ENCODE results near the gene NACC2. TPM values are rescaled to one million over a fixed set of nuclear protein-coding genes. Genes with fewer than 3 reads are reported as not detected.

NACC2 gene
- total RNA-seq, 1 donor from 2014 or later = 5.4 TPM

DNA sequence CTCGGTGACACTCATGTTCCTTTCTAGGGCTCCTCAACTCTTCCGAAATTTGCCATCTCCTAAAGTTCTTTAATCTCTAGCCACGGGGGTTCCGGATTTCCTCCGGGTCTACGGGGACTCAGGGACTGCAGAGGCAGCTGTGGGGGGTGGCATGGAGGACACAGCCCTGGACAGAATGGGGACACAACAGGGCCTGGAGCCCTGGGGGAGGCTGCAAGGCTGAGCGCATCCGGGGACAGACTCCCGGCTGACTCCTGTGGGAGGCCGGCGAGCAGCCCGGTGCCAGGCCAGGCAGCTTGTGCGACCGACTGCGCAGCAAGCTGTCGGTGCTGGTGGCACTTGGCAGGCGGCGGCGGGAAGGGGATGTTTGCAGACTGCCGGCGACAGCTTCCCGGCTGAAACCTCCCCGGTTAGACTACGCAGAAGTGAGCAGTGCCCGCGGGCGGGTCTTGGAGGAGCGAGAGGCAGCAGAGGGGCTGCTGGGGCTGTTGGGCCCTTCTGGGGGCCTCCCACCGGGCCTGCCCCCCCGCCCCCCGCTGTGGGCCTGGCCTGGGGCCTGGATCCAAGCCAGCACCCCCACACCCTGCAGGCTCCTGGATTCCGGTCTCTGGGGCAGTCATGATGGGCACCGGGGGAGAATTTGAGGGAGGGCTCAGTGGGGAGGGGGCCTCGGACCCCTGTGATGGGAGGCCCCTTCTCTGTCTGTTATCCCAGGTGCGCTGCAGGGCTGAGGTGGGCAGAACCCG is 105.2 kb downstream of the NACC2 start:
- intact Hi-C loops (cut with micrococcal nuclease) = no loop called here
- H3K27ac Mint-ChIP-seq = no peak overlapping the region
- H3K4me3 Mint-ChIP-seq (ENCODE audit: low read depth) = no peak overlapping the region
- H3K36me3 Mint-ChIP-seq (ENCODE audit: low read depth) = no peaks in the 10 kb centered on the region
- DNase-seq (ENCODE audit: low spot score) = no peak
- H3K9me3 Mint-ChIP-seq = no peaks in the 10 kb centered on the region
- H3K27me3 Mint-ChIP-seq (ENCODE audit: low read depth) = no peaks in the 10 kb centered on the region
- peaks cover 2% of the 10 kb centered on the region for H3K4me1 Mint-ChIP-seq (ENCODE audit: low read depth)

DNA sequence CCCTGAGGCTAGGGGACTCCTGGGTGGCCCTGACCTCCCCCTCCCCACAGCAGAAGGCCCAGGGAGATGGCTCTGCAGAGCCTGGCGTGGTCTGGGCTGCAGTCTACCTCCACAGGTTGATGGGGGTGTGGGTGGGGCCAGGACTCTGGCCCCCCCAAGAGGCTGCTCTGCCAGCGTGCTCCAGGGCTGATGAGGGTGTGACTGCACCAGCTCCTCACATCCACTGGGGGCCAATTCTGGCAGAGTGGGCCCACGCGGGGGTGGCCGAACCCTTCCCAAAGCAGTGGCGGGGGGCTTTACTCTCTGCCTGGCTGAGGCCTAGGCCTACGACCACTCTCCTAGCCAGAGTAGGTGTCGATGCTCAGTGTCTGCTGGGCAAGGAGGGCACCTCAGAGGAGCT is 105.9 kb downstream of the NACC2 start:
- Mint-ChIP-seq H3K36me3 (ENCODE audit: low read depth) (no peaks in the 10 kb centered on the region), H3K4me1 (ENCODE audit: low read depth) (no peaks in the 10 kb centered on the region), H3K27ac (no peak overlapping the region), H3K27me3 (ENCODE audit: low read depth) (no peaks in the 10 kb centered on the region), H3K9me3 (no peaks in the 10 kb centered on the region), H3K4me3 (ENCODE audit: low read depth) (no peak overlapping the region)
- no peak for DNase-seq (ENCODE audit: low spot score)
- intact Hi-C loops (cut with micrococcal nuclease) = no loop called here

DNA sequence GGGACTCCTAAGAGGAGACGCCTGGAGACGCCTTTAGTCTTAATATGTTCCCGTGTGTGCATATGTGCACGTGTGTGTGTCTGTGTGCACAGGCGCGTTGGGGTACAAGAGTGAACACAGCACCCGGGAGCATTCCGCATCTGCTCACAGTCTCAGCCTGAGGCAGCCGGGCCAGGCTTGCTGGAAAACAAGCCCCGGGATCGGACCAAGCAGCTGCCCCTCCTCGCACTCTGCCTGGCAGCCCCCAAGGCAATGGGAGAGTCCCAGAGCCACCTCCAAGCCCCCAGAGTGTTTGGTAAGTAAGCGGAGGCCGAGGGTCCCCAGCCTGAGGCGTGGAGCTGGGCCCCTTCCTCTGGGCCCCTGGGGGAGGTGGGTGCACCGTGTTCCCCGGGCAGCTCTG is 106.6 kb downstream of the NACC2 start:
- Mint-ChIP-seq H3K36me3 (ENCODE audit: low read depth) (no peaks in the 10 kb centered on the region), H3K9me3 (no peaks in the 10 kb centered on the region), H3K27ac (no peak overlapping the region), H3K4me1 (ENCODE audit: low read depth) (no peaks in the 10 kb centered on the region), H3K4me3 (ENCODE audit: low read depth) (no peak overlapping the region), H3K27me3 (ENCODE audit: low read depth) (no peaks in the 10 kb centered on the region)
- intact Hi-C loops (cut with micrococcal nuclease) = no loop called here
- no peak for DNase-seq (ENCODE audit: low spot score)

GRCh38 chr9:135987838-135988404 is 107.2 kb downstream of the NACC2 start:
- Mint-ChIP-seq H3K27ac (no peak overlapping the region), H3K9me3 (no peaks in the 10 kb centered on the region), H3K27me3 (ENCODE audit: low read depth) (no peaks in the 10 kb centered on the region), H3K4me1 (ENCODE audit: low read depth) (no peaks in the 10 kb centered on the region), H3K36me3 (ENCODE audit: low read depth) (no peaks in the 10 kb centered on the region), H3K4me3 (ENCODE audit: low read depth) (no peak overlapping the region)
- DNase-seq (ENCODE audit: low spot score) = no peak
- intact Hi-C loops (cut with micrococcal nuclease) = no loop called here

- no peaks in the 10 kb centered on the region for H3K9me3 Mint-ChIP-seq
- H3K27ac Mint-ChIP-seq = no peak overlapping the region
- no peaks in the 10 kb centered on the region for H3K36me3 Mint-ChIP-seq (ENCODE audit: low read depth)
- H3K27me3 Mint-ChIP-seq (ENCODE audit: low read depth) = no peaks in the 10 kb centered on the region
- no peaks in the 10 kb centered on the region for H3K4me1 Mint-ChIP-seq (ENCODE audit: low read depth)
- DNase-seq (ENCODE audit: low spot score) = no peak
- no peak overlapping the region for H3K4me3 Mint-ChIP-seq (ENCODE audit: low read depth)
- intact Hi-C loops (cut with micrococcal nuclease) = no loop called here
Observed at GRCh38 chr9:135986605-135987004, 108.5 kb downstream of the NACC2 start.

- Mint-ChIP-seq H3K9me3 (no peaks in the 10 kb centered on the region), H3K27ac (no peak overlapping the region), H3K36me3 (ENCODE audit: low read depth) (no peaks in the 10 kb centered on the region), H3K4me1 (ENCODE audit: low read depth) (no peaks in the 10 kb centered on the region), H3K27me3 (ENCODE audit: low read depth) (no peaks in the 10 kb centered on the region), H3K4me3 (ENCODE audit: low read depth) (no peak overlapping the region)
- intact Hi-C loops (cut with micrococcal nuclease) = no loop called here
- no peak for DNase-seq (ENCODE audit: low spot score)
Observed at GRCh38 chr9:135985889-135986288, 109.2 kb downstream of the NACC2 start.

GRCh38 chr9:135985459-135985774 is 109.7 kb downstream of the NACC2 start:
- DNase-seq (ENCODE audit: low spot score) = no peak
- intact Hi-C loops (cut with micrococcal nuclease) = no loop called here
- H3K27ac Mint-ChIP-seq = no peak overlapping the region

DNA sequence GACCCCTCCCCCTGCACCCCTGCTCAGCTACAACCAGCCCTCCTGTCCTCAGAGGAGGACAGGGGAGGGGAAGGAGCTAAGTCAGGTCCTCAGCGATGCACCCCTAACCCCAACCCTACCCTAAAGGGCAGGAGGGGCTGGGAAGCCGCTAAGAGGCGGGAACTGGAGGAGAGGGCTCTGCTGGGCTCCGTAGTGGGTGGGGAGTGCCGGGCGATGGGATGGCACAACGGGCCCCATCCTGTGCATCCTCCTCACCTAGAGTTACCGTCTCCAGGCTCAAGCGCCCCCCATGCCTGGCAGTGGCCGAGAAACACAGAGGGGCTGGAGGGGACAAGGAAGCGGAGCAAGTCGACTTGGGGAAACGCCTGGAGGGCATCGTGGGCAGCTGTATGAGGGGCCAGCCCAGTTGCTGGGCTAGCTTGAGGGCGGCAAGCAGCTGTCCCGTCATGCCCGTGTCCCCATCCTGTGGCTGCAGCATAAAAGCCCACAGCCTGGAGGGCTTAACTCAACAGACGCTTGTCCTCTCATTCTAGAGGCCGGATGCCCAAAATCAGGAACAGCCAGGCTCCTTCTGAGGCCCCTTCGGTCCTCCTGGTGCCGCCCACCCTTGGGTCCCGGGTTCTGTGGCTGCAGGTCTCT is 110.9 kb downstream of the NACC2 start:
- Mint-ChIP-seq H3K36me3 (ENCODE audit: low read depth) (no peaks in the 10 kb centered on the region), H3K9me3 (no peaks in the 10 kb centered on the region), H3K4me3 (ENCODE audit: low read depth) (no peak overlapping the region), H3K4me1 (ENCODE audit: low read depth) (no peaks in the 10 kb centered on the region), H3K27me3 (ENCODE audit: low read depth) (no peaks in the 10 kb centered on the region), H3K27ac (no peak overlapping the region)
- intact Hi-C loops (cut with micrococcal nuclease) = no loop called here
- no peak for DNase-seq (ENCODE audit: low spot score)

More at GRCh38 chr9:135985459-135985774, 109.7 kb downstream of the NACC2 start:
- H3K27me3 Mint-ChIP-seq (ENCODE audit: low read depth) = no peaks in the 10 kb centered on the region
- H3K36me3 Mint-ChIP-seq (ENCODE audit: low read depth) = no peaks in the 10 kb centered on the region
- no peaks in the 10 kb centered on the region for H3K4me1 Mint-ChIP-seq (ENCODE audit: low read depth)
- no peaks in the 10 kb centered on the region for H3K9me3 Mint-ChIP-seq
- no peak overlapping the region for H3K4me3 Mint-ChIP-seq (ENCODE audit: low read depth)

DNA sequence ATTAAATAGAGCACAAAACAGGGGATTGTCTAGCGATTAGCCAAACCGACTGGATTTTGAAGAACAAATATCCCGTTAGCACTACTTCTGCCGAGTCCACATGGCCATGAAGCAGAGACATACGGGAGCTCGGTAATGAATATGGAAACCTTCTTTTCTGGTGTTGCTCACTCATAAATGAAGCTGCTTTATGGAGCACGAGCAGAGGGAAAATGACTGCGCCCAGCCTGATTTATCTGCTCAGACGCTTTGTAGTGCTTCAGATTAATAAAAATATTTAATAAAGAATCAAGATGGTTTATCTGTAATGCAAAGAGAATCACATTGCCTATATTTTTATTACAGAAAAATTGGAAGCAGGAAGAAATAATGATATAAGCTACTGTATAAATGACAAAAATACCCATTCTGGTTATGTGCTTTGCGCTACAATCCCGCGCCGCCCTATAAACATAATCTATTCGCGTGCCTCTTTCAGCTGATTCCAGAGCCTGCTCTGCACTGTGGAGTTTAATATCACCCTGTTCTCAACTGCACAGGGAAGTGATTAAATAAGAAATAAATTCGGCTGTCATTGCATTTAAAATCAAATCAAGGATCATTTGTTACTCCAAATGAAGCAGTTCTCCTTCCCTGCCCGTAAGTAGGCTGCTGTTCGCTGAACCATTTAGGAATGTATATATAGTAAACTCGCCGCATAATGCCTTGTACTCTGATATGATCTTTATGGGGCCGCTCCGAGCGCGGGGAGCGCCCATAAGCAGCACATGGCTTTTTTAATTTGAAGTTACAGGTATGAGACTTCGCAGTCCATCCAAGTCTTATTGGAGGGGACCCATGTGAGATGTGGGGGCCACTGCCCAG is 111.6 kb downstream of the NACC2 start:
- no peaks in the 10 kb centered on the region for H3K4me1 Mint-ChIP-seq (ENCODE audit: low read depth)
- peaks cover 4% of the 10 kb centered on the region for H3K27me3 Mint-ChIP-seq (ENCODE audit: low read depth)
- no peaks in the 10 kb centered on the region for H3K9me3 Mint-ChIP-seq
- no peaks in the 10 kb centered on the region for H3K36me3 Mint-ChIP-seq (ENCODE audit: low read depth)
- no peak for DNase-seq (ENCODE audit: low spot score)
- intact Hi-C loops (cut with micrococcal nuclease) = no loop called here
- no peak overlapping the region for H3K4me3 Mint-ChIP-seq (ENCODE audit: low read depth)
- no peak overlapping the region for H3K27ac Mint-ChIP-seq

DNA sequence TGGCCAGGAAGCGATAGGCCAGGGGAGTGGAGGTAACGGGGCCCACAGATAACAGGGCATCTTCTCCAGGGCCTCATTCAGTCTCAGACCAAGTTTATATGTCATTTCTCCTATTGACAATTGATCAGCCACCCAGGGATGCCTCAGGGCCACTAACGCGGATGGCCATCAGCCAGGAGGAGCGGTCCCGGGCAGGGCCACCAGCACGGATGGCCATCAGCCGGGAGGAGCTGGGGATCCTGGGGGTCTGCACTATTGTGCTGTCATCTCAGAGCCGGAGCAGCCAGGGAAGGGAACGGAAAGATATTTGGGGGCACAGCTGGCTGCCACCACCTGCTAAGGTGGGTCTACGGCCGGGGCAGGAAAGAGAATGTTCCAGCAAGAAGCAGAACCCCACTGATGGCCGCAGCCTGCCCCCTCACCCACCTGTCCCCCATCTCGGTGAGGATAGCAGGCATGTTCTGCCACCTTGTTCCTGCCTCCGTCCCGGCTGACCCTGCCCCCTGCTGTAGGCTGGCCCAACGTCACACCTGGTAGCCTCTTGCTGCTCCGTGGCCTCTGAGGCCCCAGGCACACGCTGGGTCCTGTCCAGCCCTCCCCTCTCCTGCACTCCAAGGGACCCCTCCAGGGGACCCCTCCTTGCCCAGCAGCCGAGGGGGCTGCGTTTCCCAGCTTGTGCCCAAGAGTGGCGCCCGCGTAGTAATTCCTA is 112.4 kb downstream of the NACC2 start:
- no peaks in the 10 kb centered on the region for H3K9me3 Mint-ChIP-seq
- H3K36me3 Mint-ChIP-seq (ENCODE audit: low read depth) = no peaks in the 10 kb centered on the region
- DNase-seq (ENCODE audit: low spot score) = no peak
- peaks cover 4% of the 10 kb centered on the region for H3K27me3 Mint-ChIP-seq (ENCODE audit: low read depth)
- H3K4me3 Mint-ChIP-seq (ENCODE audit: low read depth) = no peak overlapping the region
- H3K27ac Mint-ChIP-seq = no peak overlapping the region
- intact Hi-C loops (cut with micrococcal nuclease) = no loop called here
- no peaks in the 10 kb centered on the region for H3K4me1 Mint-ChIP-seq (ENCODE audit: low read depth)

DNA sequence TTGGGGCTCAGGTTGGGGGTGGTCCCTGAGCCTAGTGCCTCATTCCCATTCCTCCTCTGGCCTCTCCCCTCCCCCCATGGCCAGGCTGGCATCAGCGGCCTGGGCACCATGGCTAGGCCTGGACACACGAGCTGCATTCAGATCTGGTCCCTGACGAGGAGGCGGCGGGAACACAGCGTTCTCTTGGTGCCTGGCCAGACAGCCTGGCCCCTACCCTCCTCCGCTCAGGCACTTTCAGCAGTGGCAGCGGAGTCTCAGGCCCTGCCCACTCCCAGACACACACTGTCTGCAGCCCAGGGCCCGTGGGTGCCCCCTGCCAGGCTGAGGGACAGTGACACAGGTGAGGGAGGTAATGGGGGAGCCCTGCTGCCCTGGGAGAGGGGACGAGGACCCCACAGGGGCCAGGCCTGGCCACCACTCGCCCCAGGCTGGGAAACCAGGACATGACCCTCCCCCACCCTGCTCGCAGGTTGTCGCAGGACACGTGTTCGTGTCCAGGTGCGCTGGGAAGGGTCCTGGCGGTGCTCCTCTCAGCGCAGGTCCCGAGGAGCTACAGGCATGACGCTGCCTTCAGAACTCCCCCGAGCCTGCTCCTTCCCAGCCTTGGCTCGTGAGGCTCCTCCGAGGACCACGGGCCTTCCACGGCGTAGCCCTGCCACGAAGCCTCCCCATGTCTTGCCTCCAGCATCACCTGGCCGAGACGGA is 114.0 kb downstream of the NACC2 start:
- H3K27ac Mint-ChIP-seq = no peak overlapping the region
- H3K9me3 Mint-ChIP-seq = no peaks in the 10 kb centered on the region
- H3K36me3 Mint-ChIP-seq (ENCODE audit: low read depth) = no peaks in the 10 kb centered on the region
- DNase-seq (ENCODE audit: low spot score) = no peak
- H3K4me1 Mint-ChIP-seq (ENCODE audit: low read depth) = no peaks in the 10 kb centered on the region
- H3K4me3 Mint-ChIP-seq (ENCODE audit: low read depth) = no peak overlapping the region
- peaks cover 4% of the 10 kb centered on the region for H3K27me3 Mint-ChIP-seq (ENCODE audit: low read depth)
- intact Hi-C loops (cut with micrococcal nuclease) = no loop called here

DNA sequence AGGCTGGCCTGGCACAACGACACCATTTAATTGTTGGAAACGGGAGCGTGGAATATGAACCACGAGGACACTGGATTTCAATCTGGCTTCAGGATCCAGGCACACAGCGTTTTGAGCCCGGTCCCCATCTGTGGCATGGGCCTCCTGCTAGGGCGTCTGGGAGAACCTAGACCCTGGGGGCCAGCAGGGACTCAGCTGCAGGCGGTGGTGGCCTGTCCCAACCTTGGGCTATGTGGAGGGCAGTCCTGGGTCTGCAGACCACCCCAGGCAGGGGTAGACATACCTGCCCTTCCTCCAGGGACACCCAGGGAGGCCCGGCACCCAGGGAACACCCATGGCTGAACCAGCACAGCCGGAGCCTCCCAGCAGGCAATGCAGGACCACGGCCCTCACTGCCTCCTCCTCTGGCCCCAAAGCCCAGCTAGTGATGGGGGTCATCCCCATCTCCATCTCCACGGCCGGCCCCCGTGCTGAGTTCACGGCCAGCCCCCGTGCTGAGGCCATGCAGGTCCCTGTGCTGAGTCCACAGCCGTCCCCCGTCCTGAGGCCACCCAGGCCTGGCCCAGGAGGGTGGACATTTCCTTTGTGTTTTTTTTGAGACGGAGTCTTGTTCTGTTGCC is 115.4 kb downstream of the NACC2 start:
- Mint-ChIP-seq H3K27me3 (ENCODE audit: low read depth) (peaks cover 4% of the 10 kb centered on the region), H3K36me3 (ENCODE audit: low read depth) (no peaks in the 10 kb centered on the region), H3K27ac (no peak overlapping the region), H3K9me3 (no peaks in the 10 kb centered on the region), H3K4me1 (ENCODE audit: low read depth) (no peaks in the 10 kb centered on the region), H3K4me3 (ENCODE audit: low read depth) (no peak overlapping the region)
- intact Hi-C loops (cut with micrococcal nuclease) = no loop called here
- no peak for DNase-seq (ENCODE audit: low spot score)
